Fibroblast of upper back skin (primary cell): Measurements from ENCODE around the gene ZNF503.

Experiments
- DNase-seq: peaks from one replicate; pipeline ENCODE4 v3.0.0-alpha.2; 2013

The ZNF503 gene, protein sequence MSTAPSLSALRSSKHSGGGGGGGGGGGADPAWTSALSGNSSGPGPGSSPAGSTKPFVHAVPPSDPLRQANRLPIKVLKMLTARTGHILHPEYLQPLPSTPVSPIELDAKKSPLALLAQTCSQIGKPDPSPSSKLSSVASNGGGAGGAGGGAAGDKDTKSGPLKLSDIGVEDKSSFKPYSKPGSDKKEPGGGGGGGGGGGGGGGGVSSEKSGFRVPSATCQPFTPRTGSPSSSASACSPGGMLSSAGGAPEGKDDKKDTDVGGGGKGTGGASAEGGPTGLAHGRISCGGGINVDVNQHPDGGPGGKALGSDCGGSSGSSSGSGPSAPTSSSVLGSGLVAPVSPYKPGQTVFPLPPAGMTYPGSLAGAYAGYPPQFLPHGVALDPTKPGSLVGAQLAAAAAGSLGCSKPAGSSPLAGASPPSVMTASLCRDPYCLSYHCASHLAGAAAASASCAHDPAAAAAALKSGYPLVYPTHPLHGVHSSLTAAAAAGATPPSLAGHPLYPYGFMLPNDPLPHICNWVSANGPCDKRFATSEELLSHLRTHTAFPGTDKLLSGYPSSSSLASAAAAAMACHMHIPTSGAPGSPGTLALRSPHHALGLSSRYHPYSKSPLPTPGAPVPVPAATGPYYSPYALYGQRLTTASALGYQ

DNA sequence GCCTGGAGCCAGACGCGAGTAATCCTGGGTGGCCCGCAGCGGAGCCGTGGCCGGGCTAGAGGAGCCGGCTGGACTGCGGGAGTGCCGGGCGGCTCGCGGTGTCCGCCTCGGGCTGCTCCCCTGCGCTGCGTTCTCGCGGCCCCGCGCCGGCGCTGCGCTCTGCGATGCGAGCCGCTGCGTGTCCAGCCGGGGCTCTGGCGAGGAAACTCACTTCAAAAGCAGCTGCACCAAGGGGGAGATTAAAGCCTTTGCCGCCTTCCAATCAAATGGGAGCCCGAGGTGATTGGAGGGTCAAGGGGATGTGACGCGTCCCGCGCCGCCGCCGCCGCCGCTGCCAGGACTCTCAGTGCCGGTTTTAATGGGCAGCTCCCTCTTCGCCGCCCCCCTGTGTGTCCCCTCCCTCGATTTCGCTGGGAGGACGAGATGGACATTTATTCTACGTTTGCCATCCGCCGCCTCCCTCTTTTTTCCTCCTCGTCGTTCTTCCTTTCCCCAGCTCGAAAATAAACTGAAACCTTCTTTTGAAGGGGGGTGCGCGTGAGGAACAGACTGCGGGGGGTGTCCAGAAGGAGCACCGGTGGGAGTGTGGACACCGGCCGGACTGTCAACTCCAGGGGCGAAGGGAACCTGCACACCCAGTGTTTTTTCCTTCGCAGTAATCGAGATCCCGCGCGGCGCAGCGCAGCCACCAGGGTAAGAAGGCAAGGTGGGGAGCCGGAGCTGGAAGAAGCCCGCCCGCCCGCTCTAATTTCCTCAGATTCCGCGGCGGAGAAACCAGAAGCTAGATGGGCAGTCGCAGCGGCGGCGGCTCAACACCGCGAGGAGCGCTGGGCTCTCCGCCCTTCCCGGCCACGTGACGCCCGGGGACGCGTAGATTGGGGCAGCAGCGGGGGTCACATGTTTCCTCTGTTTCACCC, at the start of gene ZNF503:
TSS of gene ZNF503 (minus strand) at position 196 of the 917 bp plus-strand sequence. CDS start 345 bp downstream, outside the sequence.
- peak; percentile 99 for DNase-seq

DNA sequence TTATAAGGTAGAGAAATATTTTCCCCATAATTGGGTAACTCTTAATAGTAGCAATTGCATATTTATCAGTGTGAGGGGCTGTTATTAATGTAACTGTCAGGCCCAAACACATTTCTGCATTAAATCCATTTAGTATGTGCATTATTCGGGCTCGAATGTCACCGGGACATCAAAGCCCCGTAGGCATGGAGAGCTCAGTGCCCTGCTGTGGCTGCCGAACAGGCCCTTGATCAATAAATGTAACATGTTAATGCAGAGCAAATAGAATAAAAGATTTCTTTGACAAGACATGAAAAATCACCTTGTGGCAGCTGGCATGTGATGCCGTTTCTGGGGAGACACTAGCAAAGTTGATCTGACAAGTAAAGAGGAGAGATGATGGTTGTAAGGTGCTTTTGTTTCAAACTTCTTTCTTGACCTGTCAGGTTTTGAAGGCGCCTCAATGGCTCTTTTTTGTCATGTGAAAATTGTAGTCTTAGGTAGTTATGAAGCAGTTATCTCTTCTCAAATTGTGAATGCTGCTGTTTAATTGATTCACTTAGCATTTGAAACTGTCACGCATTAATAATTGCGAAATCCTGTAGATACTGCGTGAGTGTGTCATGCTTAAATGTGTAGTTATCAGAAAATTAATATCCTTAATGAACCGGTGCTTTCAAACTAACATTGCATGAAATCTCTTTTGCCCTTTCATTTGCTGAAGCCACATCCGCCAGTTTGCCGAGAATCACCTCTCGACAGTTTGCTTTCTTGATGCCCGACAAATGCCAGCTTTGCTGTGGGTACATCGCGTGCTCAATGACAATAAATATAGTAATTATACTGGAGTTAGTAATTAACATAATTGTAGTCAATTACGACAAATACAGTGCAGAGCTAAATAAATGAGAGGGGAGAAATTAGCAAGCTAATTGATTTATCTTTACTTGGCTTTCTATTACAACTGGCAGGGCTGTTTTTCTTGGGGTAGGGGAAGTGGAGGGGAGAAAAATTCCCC, 49.4 kb upstream of the ZNF503 start:
- DNase-seq = no peak

DNA sequence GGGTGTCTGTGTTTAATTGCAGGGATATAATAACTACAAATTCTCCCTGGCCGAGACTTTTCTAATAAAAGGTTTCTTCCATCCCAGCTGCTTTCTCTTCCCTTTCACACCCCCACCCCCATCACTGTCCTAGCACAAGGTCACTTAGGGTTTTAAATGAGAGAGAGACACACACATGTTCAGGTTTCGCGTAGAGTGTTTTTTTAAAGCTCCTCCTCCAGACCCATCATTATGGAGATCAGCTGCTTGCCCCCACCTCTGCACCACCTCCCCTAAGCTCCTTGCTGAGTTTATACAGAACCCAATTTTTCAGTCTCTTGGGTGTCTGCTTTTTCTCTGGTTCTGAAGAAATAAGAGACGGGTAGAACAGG, 48.5 kb upstream of the ZNF503 start:
- no peak for DNase-seq

DNA sequence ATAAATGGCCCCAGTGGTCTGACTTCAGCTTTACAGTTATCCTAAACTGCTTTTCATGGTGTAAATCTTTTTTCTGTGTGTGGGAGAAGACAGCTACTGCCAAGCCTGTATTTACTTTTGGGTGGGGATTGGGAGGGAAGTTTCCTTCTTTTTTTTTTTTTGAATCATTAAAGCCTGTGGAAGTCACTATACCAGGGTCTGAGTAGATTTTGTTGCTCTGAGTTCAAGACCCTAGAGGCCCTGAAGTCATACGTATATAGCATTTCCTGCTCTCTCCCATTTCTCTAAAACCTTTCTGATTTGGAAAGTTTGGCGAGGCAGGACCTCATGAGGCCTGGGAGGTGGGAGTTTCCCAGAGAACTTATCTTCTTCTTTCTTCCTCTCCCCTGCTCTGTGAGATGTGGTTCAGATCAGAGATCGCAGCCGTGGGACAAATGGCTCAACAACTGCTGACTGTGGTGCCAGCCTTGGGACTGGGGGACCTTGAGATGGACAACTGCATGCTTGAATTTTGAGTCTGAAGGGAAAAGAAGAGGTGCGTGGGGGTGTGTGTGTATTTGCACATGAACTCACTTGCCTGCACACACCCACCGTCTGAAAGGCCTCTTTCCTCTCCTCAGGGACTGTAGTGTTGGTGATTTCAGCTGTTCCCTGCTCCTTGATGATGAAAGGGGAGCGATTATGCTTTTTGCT, 48.0 kb upstream of the ZNF503 start:
- no peak for DNase-seq

DNA sequence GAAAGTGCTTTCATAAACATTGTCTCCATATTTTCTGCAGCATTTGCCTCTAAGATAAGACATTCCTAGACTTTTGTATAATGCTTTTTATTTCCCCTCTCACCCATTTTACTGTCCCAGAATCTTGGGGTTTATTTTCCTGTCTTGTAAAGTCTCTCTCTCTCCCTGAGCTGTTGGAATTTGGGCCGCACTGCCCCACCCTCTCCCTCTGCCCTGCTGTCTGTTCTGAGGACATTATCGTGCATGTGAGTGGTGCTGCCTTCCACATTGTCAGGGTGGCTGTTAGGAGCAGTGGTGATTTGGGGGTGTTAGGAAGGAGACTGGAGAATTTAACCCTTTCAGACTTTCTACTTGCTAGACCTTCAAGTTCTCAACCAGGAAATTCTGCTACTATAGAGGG, 46.6 kb upstream of the ZNF503 start:
- DNase-seq = no peak

DNA sequence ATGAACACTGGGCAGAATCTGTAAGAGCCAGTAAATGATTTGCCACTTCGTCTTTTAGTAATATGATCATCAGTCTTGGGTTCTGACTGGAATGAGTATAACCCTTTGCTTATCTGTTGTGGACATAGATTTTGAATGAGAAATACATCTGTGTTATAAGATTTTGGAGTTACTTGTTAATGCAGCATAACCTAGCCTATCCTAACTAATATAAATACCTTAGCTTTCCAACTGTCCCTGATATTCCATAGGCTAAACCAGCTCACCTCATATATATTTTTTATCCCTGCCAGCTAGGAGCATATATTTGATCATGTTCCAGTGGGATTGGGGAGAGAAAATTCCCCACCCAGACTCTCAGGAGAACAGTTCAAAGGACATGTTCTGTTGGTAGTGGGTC, 44.9 kb upstream of the ZNF503 start:
- DNase-seq = no peak

DNA sequence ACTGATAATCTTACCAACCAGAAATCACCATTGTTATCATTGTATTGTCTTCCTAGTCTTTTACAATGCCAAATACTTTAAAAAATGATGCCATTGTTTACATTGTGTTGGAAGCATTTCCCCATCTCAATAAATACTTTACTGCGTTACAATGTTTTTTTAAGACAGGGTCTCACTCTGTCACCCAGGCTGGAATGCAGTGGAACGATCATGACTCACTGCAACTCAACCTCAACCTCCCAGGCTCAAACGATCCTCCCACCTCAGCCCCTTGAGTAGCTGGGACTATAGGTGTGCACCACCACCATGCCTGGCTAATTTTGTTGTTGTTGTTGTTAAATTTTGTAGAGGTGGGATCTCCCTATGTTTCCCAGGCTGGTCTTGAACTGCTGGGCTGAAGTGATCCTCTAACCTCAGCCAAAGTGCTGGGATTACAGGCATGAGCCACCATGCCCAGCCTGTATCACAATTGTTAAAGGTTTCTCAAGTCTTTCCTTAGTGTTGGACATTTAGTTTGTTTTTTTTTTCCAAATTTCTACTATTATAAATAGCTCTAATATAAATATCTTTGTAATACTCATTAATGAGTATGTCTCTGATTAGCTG, 43.3 kb upstream of the ZNF503 start:
- DNase-seq = no peak

DNA sequence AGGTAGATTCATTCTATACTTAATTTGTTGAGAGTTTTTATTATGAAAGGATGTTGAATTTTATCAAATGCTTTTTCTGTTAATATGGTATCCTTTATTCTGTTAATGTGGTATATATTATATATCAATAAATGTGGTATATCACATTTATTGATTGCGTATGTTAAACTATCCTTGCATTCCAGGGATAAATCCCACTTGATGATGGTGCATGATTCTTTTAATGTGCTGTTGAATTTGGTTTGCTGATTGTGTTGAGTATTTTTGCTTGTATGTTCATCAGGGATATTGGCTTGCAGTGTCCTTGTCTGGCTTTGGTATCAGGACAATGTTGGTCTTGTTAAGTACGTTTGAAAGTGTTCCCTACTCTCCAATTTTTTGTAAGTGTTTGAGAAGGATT, 41.8 kb upstream of the ZNF503 start:
- DNase-seq = no peak

DNA sequence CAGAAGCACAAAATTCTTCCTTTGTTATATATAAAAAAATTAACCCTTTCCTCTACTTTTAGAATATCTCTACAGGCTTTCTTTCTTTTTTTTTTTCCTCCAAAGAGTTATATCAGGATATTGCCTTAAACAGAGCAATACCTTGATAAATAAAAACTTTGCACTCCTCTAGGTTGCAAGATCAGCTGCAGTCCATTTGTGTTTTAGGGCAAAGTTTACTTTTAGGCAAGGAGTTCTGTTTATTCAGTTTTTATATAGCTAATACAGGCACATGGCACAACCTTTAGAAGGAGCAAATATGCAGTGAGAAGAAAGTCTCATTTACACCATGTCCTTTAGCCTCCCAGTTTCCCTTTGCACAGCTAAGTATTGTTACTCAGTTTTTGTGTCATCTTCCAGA, 40.1 kb upstream of the ZNF503 start:
- DNase-seq = no peak

DNA sequence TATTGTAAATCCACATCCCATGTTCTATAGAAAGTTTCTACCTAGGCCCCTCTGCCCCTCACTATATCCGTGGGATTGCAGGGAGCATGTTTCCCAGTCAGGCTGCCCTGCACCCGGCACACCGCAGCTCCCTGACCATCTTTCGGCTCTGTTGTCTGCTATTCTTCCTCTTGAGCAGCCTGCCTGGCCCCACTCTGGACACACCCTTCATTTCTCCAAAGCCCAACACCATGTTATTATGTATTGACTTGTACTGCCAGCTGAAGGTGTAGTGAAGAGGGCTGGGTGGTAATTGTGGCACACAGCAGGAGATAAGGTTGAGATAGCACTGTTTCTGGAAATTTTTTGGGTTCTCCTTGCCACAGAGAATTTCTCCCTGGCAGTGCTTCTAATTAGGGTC, 39.6 kb upstream of the ZNF503 start:
- no peak for DNase-seq

DNA sequence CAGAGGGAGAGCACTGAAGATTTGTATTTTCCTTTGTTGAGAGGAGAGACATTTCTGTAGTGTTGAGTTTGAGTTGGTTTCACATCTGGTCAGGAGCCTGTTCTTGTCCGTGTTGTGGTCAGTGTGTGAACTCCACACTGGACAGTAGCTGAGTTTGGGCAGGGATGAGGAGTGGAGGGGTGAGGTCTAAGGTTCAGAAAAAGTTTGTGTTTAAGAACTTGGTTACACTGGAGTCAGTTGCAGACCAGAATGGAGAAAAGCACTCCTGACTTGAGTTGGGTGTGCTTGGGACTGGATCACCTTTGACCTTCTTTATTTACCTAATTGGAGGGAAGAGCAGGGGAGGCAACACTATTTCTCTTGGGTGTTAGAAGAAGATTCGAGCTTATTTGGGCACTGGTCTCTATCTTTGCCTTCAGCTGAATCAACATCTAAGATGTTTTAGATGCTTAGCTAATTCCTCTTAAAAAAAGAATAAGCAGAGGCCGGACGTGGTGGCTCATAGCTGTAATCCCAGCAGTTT, 38.8 kb upstream of the ZNF503 start:
- no peak for DNase-seq

DNA sequence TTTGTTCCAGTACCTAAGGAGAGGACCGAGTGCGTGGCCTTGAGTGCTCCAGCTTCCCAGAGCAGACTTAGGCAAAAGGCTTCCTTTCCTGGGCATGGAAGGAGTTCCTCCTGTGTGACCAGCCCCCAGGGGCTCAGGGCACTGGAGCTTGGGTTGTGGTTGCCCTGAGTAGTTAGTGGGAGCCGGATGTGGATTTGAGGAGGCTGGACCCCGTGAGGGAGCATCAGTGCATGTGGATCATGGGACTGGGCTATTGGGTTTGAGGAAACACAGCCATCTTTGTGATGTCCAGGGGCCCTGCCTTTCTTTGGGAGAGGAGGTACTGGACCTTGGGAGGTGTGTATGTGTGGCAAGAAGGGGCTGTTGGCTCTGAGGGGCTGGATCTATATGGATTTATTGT, 38.2 kb upstream of the ZNF503 start:
- no peak for DNase-seq

DNA sequence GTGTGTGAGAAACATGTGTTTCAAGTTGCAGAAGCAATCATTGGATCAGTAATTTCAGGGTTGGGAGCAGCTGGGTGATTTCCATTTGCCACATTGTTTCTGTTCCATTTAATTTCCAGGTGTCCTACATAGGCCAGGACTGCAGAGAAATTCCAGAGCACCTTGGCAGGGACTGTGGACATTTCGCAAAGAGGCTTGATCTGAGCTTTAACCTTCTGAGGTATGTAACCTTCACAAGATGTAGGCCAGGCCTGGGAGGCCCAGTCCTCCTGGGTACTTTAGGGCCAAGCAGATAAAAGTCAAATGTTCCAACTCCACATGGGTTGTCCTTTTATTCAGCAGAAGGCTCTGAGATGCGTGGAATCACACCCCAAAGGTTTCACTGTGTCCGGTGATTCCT, 36.7 kb upstream of the ZNF503 start:
- DNase-seq = no peak

DNA sequence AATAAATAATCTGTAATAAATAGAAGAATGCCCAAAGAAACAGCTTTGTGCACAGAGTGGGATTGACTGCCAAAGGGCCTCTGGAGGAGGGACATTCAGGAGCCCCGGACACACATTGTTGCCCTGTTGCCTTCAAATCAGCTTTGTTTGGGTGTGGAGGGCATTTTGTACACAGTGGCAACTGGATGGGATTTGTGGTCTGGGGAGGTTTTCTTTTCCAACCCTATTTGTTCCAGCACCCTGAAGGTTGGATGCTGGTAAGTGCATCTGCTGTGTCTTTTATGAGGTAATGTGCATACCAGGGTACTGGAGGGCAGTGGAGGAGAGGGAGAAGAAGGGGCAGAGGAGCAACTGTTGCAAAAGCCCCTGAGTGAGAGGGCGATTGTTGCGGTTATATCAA, 36.1 kb upstream of the ZNF503 start:
- DNase-seq = no peak

DNA sequence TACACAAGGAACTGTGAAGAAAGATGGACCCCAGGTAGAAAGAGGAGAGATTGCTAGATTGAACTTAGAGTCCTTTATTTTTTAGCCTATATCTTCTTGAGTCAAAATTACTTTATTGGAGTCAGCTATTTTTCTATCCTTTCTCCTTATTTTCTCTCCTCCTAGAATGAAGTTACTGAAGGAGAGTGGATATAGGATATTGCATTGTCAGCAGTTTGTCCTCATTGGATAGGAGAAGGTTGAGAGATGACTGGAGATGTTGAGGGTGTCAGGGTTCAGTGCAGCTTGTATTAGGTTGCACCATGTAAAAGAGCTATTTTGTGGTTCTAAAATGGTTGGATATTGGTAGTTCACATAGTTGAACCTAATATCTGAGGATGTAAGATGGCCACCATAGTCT, 35.3 kb upstream of the ZNF503 start:
- DNase-seq = no peak

DNA sequence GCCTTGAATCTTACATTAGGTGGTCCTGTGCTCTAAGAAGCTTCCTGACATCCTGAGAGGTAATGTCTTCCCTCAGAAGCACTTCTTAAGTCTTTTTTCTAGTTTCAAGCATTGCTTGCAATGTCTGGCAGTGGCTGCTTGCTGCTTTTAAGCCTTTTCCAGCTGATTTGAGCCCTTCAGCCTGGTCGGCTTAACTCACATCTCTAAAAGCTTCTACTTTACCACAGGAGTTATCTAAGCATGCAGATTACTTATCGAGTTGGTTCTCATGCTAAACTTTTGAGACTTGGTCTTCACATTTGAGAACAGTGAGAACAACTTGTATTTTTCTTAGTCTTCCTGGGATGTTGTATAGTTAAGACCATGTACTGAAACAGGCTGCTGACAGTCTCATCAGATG, 33.7 kb upstream of the ZNF503 start:
- no peak for DNase-seq

DNA sequence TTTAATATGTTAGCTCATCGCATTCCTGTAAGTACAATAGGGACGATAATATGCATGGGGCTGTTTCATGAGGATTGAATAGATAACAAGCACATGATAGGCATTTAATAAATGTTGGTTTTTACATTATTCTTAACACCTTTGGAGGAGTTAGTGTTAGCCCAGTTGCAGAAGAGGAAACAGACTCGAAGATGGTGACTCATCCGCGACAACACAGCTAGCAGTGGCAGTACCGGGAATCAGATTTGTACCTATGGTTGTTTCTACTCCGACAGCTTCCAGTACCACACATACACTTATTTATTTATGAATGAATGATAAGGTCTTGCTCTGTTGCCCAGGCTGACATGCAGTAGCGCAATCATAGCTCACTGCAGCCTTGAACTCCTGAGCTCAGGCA, 32.7 kb upstream of the ZNF503 start:
- no peak for DNase-seq

DNA sequence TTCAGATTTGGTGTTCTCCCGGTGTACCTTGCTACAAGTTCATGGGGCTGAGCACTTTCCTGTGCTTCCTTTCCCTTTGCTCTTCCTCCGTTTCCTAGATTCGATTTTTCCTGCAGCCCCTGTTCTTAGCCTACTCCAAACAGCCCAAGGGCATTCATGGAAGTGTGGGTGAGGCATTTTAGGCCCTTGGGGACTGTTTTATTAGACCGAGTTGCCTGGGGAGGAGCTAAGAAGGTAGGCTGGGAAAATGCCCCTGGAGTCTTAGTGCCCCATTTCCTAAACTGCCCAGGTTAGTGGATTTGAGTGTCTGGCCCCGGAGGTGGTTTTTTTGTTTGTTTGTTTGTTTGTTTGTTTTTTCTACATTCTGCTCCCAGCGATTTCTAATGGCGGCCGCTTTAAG, 31.7 kb upstream of the ZNF503 start:
- no peak for DNase-seq

DNA sequence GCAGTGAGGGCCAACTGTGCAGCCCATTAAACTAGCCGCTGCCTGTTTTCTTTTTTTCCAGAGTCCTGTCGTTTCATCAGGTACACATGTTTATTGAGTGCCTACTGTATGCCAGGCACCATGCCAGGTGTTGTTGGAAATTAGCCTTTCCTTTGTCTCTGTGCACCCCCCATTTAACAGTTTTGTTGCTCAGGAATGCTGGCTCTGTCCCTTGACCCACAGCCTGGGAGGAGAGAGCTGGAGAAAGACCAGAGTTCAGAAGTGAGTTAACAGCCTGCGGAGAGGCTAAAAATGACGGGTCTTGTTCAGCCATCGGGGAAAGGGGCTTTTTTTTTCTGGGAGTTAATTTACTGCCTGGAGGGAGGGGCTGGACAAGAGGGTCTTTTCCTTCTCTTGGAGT, 31.2 kb upstream of the ZNF503 start:
- no peak for DNase-seq

DNA sequence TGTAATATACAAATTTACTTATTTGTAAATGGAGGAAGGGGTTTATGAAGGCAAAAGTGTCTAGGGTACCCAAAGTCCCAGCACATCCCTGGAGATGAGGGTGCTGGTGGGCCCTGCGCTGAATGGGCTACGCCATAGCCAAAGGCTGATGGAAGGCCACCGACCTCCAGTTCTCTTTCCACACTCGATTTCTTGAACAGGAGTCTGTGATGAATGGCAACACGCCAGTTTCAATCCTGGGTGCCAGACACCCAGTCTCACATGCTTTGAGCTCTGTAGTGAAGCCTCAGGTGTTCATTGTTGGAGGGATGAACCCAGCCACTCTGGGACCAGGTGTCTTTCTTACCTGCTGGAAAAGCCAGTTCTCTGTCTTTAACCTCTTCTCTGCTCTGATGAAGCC, 30.6 kb upstream of the ZNF503 start:
- no peak for DNase-seq
